GM12892 (cell line): ENCODE measurements around the gene SMPD3.

Experiments used
- POLR2A ChIP-seq: IDR thresholded peaks from 2 replicates; pipeline ENCODE4 v1.6.1; 2011; ENCODE audit warnings: low read depth, low read length, control low read depth
- POLR2AphosphoS5 ChIP-seq: IDR thresholded peaks from 2 replicates; pipeline ENCODE4 v1.6.1; 2011; ENCODE audit warnings: low read depth, low read length, control low read depth
- TAF1 ChIP-seq: IDR thresholded peaks from 2 replicates; pipeline ENCODE4 v1.6.1; 2011; ENCODE audit warnings: low read depth, mild to moderate bottlenecking, control low read depth, low read length, borderline replicate concordance

DNA sequence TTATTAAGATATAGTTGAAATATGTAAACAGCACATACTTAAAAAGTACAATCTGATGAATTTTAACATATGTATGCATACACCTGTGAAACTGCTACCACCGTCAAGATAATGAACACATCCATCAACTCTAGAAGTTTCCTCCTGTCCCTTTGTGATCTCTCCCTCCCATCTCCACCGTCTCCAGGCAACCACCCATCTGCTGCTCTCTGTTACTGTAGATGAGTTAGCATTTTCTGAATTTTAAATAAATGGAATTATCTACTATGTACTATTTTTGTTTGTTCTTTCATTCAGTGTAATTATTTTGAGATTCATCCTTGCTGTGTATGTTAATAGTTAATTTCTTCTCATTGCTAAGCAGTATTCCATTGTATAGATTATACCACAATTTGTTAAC is 40.2 kb upstream of the SMPD3 start:
- TF ChIP-seq POLR2A (no peak), POLR2AphosphoS5 (no peak), TAF1 (no peak)
